HG03064 (cell line): ENCODE measurements around the gene STX10.

Experiments
- ATAC-seq: cut with Tn5 transposase; IDR thresholded peaks from one replicate; pipeline ENCODE4 v1.9.1; 2021; ENCODE audit warnings: low read depth; ENCODE audit not compliant: unreplicated experiment

The STX10 gene

GRCh38 chr19:13121551-13122274, 28.5 kb downstream of the STX10 start:
- no peak for ATAC-seq

- no peak for ATAC-seq
Measured at GRCh38 chr19:13120817-13121216, 29.4 kb downstream of the STX10 start.

GRCh38 chr19:13120031-13120430, 30.1 kb downstream of the STX10 start:
- ATAC-seq = no peak

- ATAC-seq = no peak
Measured at GRCh38 chr19:13119627-13120026, 30.5 kb downstream of the STX10 start.

- no peak for ATAC-seq
Measured at GRCh38 chr19:13118424-13119193, 31.6 kb downstream of the STX10 start.

- peak; percentile 50 for ATAC-seq
Measured at GRCh38 chr19:13117772-13118423, 32.3 kb downstream of the STX10 start, which contains the start of gene NACC1. NACC1 (plus strand) TSS chr19:13118264; CDS start chr19:13135208, 16,944 bp downstream.

GRCh38 chr19:13117176-13117771, 32.9 kb downstream of the STX10 start:
- no peak for ATAC-seq

GRCh38 chr19:13116282-13117175, 33.6 kb downstream of the STX10 start, which contains the start of gene TRMT1:
TRMT1 (minus strand) TSS chr19:13116740; CDS start chr19:13116399, 341 bp downstream.
- ATAC-seq = no peak

GRCh38 chr19:13115936-13116281, 34.3 kb downstream of the STX10 start:
- no peak for ATAC-seq

- ATAC-seq = no peak
Measured at GRCh38 chr19:13112555-13112954, 37.6 kb downstream of the STX10 start.

GRCh38 chr19:13110099-13110610, 40.0 kb downstream of the STX10 start:
- no peak for ATAC-seq

GRCh38 chr19:13109361-13110098, 40.6 kb downstream of the STX10 start:
- ATAC-seq = no peak

- ATAC-seq = no peak
Measured at GRCh38 chr19:13104848-13105711, 45.1 kb downstream of the STX10 start.

- no peak for ATAC-seq
Measured at GRCh38 chr19:13104360-13104847, 45.8 kb downstream of the STX10 start.

- ATAC-seq = no peak
Measured at GRCh38 chr19:13103581-13104359, 46.4 kb downstream of the STX10 start.

GRCh38 chr19:13102666-13103580, 47.3 kb downstream of the STX10 start, which contains the start of gene LYL1:
LYL1 (minus strand) TSS chr19:13102858; CDS start chr19:13101171, 1,687 bp downstream.
- ATAC-seq = peak; percentile 42
